Esophagus (tissue), 2 donors: ENCODE measurements around the gene SLC25A27. TPM values are rescaled to one million over a fixed set of nuclear protein-coding genes. Genes with fewer than 3 reads are reported as not detected.

Experiments used
- H3K27ac ChIP-seq, 2 donors: one replicate each; pipeline ENCODE4 v1.5.1; 2013; ENCODE audit warnings: low read depth in 2 of 2, mild to moderate bottlenecking in 2 of 2, inconsistent platforms in 1 of 2, low read length in 1 of 2, moderate library complexity in 1 of 2
- H3K27me3 ChIP-seq, 2 donors: one replicate each; pipeline ENCODE4 v1.6.1; 2013; ENCODE audit warnings: low read length in 2 of 2, control low read depth in 1 of 2, mild to moderate bottlenecking in 1 of 2; ENCODE audit not compliant: insufficient read depth in 2 of 2, control insufficient read depth in 1 of 2
- H3K36me3 ChIP-seq, 2 donors: one replicate each; pipeline ENCODE4 v1.6.1; 2013; ENCODE audit warnings: low read length in 1 of 2; ENCODE audit not compliant: control insufficient read depth in 2 of 2, insufficient read depth in 2 of 2
- H3K4me1 ChIP-seq, 2 donors: one replicate each; pipeline ENCODE4 v1.6.1; 2013; ENCODE audit warnings: low read length in 1 of 2; ENCODE audit not compliant: control insufficient read depth in 2 of 2, insufficient read depth in 2 of 2
- H3K4me3 ChIP-seq, 2 donors: one replicate each; pipeline ENCODE4 v1.5.1; 2013; ENCODE audit warnings: low read length in 2 of 2, mild to moderate bottlenecking in 2 of 2, low read depth in 1 of 2, moderate library complexity in 1 of 2
- H3K9me3 ChIP-seq, 2 donors: one replicate each; pipeline ENCODE4 v1.6.1; 2013; ENCODE audit warnings: mild to moderate bottlenecking in 2 of 2, low read depth in 1 of 2, low read length in 1 of 2, moderate library complexity in 1 of 2; ENCODE audit not compliant: control insufficient read depth in 2 of 2, insufficient read depth in 1 of 2
- WGBS, 2 donors: extraction: QIAGEN DNeasy Blood & Tissue Kit; methylation state at CpG; one replicate each; pipeline ENCODE4 v1.1.7; 2013; 5-methylcytosine and 5-hydroxymethylcytosine counted together
- polyA plus RNA-seq, 2 donors: library from polyadenylated mRNA; stranded (reverse); fragments of 200-250 nt; gene quantifications; one replicate each; pipeline ENCODE4 v1.2.3, GENCODE V29; 2013
- donor health status: healthy with polysubstance abuse.
- donor health status: Bipolar disorder and iron deficiency.

The SLC25A27 gene
- polyA plus RNA-seq, result 10 to 100 TPM in 1 of 2 donors, 1 to 10 TPM in 1; 8.0 to 25.0 TPM

GRCh38 chr6:46652603-46653438, at the start of gene SLC25A27, which contains the start of gene CYP39A1:
Gene SLC25A27, plus strand, starts transcription at chr6:46652975. Its CDS starts 218 bp downstream, at chr6:46653193.
Gene CYP39A1, minus strand, starts transcription at chr6:46652818. Its CDS starts 236 bp downstream, at chr6:46652582.
- peak within 1 kb of the TSS; percentile 64 to 80 for H3K27ac ChIP-seq
- H3K27me3 ChIP-seq, result no peaks in the 10 kb centered on the region

GRCh38 chr6:46605091-46605797, 47.5 kb upstream of the SLC25A27 start:
- Histone ChIP-seq H3K36me3 (no peaks in the 10 kb centered on the region), H3K4me1 (no peaks in the 10 kb centered on the region), H3K27ac (no peak overlapping the region), H3K27me3 (no peaks in the 10 kb centered on the region), H3K9me3 (no peaks in the 10 kb centered on the region), H3K4me3 (no peak overlapping the region)
- WGBS, 2 donors, result 87% methylated on average over 3 of the region's 3 CpGs

More at GRCh38 chr6:46652603-46653438, at the start of gene SLC25A27, which contains the start of gene CYP39A1:
- Histone ChIP-seq H3K36me3 (no peaks in the 10 kb centered on the region), H3K4me1 (no peaks in the 10 kb centered on the region), H3K9me3 (no peaks in the 10 kb centered on the region), H3K4me3 (peak within 1 kb of the TSS; percentile 84 to 90)
- whole genome bisulfite sequencing, 2 donors, result 0 to 1% methylated on average over 58 to 72 of the region's 72 CpGs

GRCh38 chr6:46606338-46606737, 46.4 kb upstream of the SLC25A27 start:
- no peak overlapping the region for H3K27ac ChIP-seq
- 71 to 74% methylated on average over 3 of the region's 3 CpGs for WGBS, 2 donors
- no peak overlapping the region for H3K4me3 ChIP-seq
- no peaks in the 10 kb centered on the region for H3K36me3 ChIP-seq
- no peaks in the 10 kb centered on the region for H3K27me3 ChIP-seq
- no peaks in the 10 kb centered on the region for H3K4me1 ChIP-seq
- no peaks in the 10 kb centered on the region for H3K9me3 ChIP-seq

GRCh38 chr6:46610862-46611553, 41.8 kb upstream of the SLC25A27 start:
- no peak overlapping the region for H3K4me3 ChIP-seq
- 81% methylated on average over 3 of the region's 3 CpGs for WGBS, 2 donors

GRCh38 chr6:46612645-46613044, 40.1 kb upstream of the SLC25A27 start:
- no peaks in the 10 kb centered on the region for H3K27me3 ChIP-seq
- no peak overlapping the region for H3K4me3 ChIP-seq
- H3K36me3 ChIP-seq, result no peaks in the 10 kb centered on the region
- H3K9me3 ChIP-seq, result no peaks in the 10 kb centered on the region
- 42 to 46% methylated on average over 2 of the region's 2 CpGs for WGBS, 2 donors
- no peak overlapping the region for H3K27ac ChIP-seq
- H3K4me1 ChIP-seq, result no peaks in the 10 kb centered on the region

More at GRCh38 chr6:46610862-46611553, 41.8 kb upstream of the SLC25A27 start:
- Histone ChIP-seq H3K27ac (no peak overlapping the region), H3K9me3 (no peaks in the 10 kb centered on the region), H3K27me3 (no peaks in the 10 kb centered on the region), H3K4me1 (no peaks in the 10 kb centered on the region), H3K36me3 (no peaks in the 10 kb centered on the region)

- Histone ChIP-seq H3K36me3 (no peaks in the 10 kb centered on the region), H3K27ac (no peak overlapping the region), H3K9me3 (no peaks in the 10 kb centered on the region), H3K27me3 (no peaks in the 10 kb centered on the region), H3K4me1 (no peaks in the 10 kb centered on the region), H3K4me3 (no peak overlapping the region)
- WGBS, 2 donors, result 66 to 79% methylated on average over 1 of the region's 1 CpG
Measured at GRCh38 chr6:46618726-46619125, 34.0 kb upstream of the SLC25A27 start.

- H3K36me3 ChIP-seq, result no peaks in the 10 kb centered on the region
- 16 to 22% methylated on average over 3 of the region's 3 CpGs for WGBS, 2 donors
- no peaks in the 10 kb centered on the region for H3K4me1 ChIP-seq
- H3K27me3 ChIP-seq, result no peaks in the 10 kb centered on the region
- H3K4me3 ChIP-seq, result no peak overlapping the region
- H3K9me3 ChIP-seq, result no peaks in the 10 kb centered on the region
- no peak overlapping the region for H3K27ac ChIP-seq
Measured at GRCh38 chr6:46626228-46626909, 26.4 kb upstream of the SLC25A27 start.

GRCh38 chr6:46626976-46627375, 25.8 kb upstream of the SLC25A27 start:
- H3K27me3 ChIP-seq, result no peaks in the 10 kb centered on the region
- no peaks in the 10 kb centered on the region for H3K9me3 ChIP-seq
- H3K4me3 ChIP-seq, result no peak overlapping the region
- no peaks in the 10 kb centered on the region for H3K4me1 ChIP-seq
- H3K27ac ChIP-seq, result no peak overlapping the region
- H3K36me3 ChIP-seq, result no peaks in the 10 kb centered on the region
- 90 to 93% methylated on average over 4 of the region's 4 CpGs for WGBS, 2 donors

GRCh38 chr6:46628498-46628897, 24.3 kb upstream of the SLC25A27 start:
- Histone ChIP-seq H3K27me3 (no peaks in the 10 kb centered on the region), H3K36me3 (no peaks in the 10 kb centered on the region), H3K4me3 (no peak overlapping the region), H3K9me3 (no peaks in the 10 kb centered on the region), H3K27ac (no peak overlapping the region), H3K4me1 (no peaks in the 10 kb centered on the region)
- 71 to 93% methylated on average over 1 of the region's 1 CpG for WGBS, 2 donors
